ENCODE measurements around the gene SRRM4.
"Not testable (repeated sequence)": the region's sequence is repeated elsewhere in the genome, so short reads cannot be mapped to it uniquely, and the experiment has no call there.

The SRRM4 gene

DNA sequence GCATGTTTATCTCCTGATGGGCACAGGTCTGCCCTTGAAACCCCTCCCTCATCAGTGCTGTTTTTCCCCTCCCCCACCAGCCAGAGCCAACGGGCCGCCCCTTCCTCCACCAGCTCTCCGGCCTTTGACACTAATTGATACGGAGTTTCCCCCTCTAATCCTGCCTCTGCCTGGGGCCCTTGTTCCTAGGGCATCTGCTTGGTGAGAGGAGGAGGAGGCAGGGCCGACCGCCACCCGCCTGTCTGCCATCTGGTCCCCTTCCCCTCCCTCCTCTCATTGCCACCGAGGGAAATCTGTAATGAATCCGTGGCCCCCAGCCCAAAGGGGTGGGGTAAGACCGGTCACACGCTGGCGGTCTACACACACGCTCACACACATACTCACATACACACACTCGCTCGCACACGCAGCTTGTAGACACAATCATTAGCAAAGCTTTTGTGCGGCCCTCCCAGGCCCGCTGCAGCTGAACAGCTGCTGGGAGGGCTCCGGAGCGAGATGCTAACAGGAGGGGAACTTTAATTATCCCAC, 27.4 kb downstream of the SRRM4 start:
- DNase-seq (ENCODE audit: low read depth), result no peak

GRCh38 chr12:119011231-119011630, 29.9 kb downstream of the SRRM4 start:
- DNase-seq (ENCODE audit: low read depth), result no peak

- no peak for DNase-seq (ENCODE audit: low read depth)
Observed at GRCh38 chr12:119012179-119012578, 30.8 kb downstream of the SRRM4 start.

DNA sequence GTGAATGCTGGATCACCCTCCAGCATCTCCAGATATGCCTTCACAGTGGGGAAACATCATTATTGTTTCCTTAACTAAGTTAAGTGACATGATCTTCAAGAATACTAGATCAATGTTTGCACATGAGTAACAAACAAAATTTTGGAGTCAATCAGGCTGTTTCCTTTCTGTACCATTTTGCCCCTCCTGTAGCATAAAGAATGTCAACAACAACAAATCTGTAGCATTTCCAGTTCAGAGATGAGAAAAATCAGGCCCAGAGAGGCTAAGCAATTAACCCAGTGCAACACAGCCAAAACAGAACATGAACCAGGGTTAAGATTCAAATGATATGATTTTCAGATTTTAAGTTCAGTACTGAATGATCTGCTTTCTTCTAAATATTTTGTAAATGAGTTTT, 31.7 kb downstream of the SRRM4 start:
- DNase-seq (ENCODE audit: low read depth), result no peak

DNA sequence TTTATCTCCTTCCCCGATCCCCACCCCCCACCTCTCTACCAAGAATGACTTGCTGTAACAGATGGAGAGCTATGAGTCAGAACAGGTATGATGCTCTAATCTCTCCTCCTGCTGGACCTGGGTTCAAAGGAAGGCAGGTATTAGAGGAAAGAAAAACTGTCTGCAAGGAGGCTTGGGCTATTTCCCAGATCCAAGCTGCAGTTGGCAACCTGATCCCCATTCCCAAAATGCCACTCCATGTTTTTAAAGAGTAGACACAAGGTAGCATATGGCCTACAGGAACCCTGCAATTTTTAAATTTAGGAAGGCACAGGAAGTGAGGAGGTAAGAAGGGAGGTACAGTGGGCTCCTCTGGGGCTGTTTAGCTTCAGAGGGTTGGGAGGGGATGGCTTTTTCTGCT, 33.0 kb downstream of the SRRM4 start:
- DNase-seq (ENCODE audit: low read depth), result no peak

- DNase-seq (ENCODE audit: low read depth), result no peak
Observed at GRCh38 chr12:119016715-119017114, 35.4 kb downstream of the SRRM4 start.

DNA sequence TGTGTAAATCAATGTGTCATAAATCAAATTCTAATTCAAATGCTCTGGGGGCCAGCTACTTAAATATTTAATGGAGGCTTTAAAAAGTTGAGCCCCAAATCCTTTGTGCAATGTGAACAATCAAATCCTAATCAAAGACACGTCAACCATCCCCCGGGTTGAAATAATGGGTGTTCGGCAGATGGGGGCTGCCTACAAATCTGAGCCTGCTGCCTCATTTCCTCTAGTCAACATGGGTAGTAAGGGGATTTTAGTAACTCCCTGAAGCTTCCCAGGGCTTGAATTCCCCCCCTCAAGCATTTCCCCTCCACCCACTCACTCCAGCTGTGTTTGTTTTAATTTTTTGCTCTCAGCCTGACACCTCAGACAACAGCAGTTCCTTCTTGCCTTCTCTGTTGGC, 37.8 kb downstream of the SRRM4 start:
- no peak for DNase-seq (ENCODE audit: low read depth)

GRCh38 chr12:119020406-119021360, 39.3 kb downstream of the SRRM4 start:
- no peak for DNase-seq (ENCODE audit: low read depth)

DNA sequence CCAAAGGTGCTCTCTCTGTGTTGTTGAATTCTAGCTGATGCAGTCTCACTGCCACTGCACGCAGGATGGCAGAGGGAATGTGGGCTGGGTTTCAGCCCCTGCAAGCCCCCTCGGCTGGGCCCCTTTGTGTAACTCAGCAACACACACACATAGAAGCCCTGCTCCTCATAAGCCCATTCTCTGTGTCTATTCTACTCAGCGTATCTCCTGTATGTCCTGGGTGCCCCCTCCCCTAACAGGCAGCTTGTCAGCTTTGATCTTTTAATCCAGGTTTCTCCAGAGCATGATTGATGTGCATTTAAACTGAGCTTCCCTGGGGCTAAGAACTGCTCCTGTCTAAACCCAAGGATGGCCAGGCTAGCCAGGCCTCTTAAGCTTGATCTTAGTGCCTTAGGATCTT, 43.0 kb downstream of the SRRM4 start:
- no peak for DNase-seq (ENCODE audit: low read depth)

GRCh38 chr12:119025786-119026185, 44.4 kb downstream of the SRRM4 start:
- no peak for DNase-seq (ENCODE audit: low read depth)

DNA sequence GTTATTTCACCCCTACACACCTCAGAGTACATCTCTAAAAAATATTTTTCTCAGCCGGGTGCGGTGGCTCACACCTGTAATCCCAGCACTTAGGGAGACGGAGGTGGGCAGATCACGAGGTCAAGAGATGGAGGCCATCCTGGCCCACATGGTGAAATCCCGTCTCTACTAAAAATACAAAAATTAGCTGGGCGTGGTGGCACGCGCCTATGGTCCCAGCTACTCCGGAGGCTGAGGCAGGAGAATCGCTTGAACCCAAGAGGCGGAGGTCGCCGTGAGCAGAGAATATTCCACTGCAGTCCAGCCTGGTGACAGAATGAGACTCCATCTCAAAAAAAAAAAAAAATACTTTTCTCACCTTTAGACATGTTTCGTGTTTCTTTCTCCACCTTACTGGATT, 52.0 kb downstream of the SRRM4 start:
- not testable (repeated sequence) for DNase-seq (ENCODE audit: low read depth)

GRCh38 chr12:119036878-119037825, 55.8 kb downstream of the SRRM4 start:
- no peak for DNase-seq (ENCODE audit: low read depth)

GRCh38 chr12:119044094-119044493, 62.8 kb downstream of the SRRM4 start:
- DNase-seq (ENCODE audit: low read depth), result no peak

DNA sequence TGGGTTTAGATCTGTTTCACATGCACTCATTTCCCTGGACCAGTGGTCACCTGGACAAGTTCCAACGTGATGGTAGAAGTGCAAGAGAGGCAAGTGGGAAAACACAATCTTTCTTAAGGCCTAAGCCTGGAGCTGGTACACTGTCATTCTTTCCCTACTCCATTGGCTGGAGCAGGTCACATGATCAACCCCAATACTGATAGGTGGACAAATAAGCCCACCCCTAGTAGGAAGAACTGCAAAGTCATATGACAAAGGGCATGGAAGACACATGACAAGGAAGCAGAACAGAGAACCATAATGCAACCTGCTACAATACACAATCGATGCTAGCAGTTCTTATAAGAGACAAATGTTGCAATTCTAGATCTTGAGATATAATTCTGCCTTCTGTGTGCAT, 66.3 kb downstream of the SRRM4 start:
- DNase-seq (ENCODE audit: low read depth), result no peak

- DNase-seq (ENCODE audit: low read depth), result no peak
Observed at GRCh38 chr12:119050663-119051062, 69.3 kb downstream of the SRRM4 start.

DNA sequence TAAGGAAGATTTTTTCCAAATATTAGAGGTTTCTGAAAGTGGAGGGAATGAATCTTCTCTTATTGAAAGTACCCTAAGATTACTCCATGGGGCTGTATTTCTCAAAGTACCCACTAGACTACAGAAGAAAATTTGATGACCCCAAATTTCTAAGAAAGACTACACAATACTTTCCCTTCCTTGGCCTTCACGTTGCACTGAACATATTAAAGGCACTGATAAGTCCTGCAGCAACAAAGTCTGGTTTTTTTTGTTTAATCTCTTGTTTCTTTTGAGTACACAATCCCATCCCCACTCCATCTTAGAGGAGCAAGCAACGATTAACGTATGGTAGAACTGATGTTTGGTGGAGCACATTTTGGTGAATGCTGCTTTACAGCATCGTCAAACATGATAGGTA, 70.1 kb downstream of the SRRM4 start:
- no peak for DNase-seq (ENCODE audit: low read depth)

- DNase-seq (ENCODE audit: low read depth), result no peak
Observed at GRCh38 chr12:119052001-119052400, 70.7 kb downstream of the SRRM4 start.

DNA sequence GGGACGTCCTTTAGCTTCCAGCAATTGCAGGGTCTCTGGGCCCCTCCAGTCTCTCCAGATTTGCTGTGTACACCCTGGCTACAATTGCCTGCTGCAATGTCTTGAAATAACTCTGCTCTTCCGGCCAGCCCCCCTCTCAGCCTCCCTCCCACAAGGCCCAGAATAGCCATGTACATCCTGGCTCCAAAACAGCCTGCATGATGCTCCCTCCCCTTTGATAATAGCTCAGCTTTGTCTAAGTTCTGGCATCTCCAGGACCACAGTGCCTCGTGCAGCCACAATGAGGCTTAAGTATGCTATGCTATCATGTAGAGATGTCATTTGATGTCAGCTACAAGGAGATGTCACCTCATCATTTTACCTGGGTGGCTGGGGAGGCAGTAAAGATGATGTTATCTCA, 74.6 kb downstream of the SRRM4 start:
- DNase-seq (ENCODE audit: low read depth), result no peak

DNA sequence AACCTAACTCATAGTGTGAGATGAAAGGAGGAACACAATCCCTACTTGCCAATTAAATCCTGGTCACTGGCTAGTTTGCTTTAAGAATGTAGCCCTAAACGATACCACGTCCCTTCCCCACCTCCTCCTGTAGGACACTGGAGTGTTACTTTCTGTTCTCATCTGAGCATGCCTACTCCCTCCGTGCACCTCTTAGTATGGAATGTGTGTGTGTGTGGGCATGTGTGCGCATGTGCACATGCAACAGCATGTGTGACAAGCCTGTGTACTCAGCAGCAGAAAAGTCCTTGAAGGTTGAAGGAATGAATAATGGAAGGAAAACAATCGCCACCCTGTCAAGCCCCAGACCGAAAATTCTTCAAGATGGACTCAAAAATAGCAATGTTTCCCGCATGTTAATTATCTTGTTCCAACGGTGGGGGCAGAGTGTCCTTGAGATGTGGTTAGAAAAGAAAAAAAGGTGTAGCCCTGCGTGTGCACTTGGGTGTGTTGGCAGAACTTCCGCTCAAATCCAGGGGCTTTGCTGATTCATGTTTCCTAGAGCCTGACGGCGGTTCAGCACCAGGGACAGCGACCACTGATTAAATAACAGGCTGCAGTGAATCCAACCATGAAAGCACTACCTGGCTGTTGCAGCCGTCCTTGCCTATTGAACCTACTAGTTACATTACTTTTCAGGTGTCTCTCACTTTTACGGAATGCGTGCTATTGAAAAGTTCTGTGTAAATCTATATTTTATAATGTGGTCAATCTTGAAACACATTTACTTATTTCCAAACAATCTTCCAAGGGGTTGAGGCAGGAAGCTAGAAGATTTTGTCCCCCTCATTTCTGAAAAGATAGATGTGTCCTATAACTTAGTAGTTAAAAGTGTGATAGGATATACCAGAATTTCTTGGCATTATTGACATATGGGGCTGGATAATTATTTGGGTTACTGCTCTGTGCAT, 79.8 kb downstream of the SRRM4 start:
- no peak for DNase-seq (ENCODE audit: low read depth)

DNA sequence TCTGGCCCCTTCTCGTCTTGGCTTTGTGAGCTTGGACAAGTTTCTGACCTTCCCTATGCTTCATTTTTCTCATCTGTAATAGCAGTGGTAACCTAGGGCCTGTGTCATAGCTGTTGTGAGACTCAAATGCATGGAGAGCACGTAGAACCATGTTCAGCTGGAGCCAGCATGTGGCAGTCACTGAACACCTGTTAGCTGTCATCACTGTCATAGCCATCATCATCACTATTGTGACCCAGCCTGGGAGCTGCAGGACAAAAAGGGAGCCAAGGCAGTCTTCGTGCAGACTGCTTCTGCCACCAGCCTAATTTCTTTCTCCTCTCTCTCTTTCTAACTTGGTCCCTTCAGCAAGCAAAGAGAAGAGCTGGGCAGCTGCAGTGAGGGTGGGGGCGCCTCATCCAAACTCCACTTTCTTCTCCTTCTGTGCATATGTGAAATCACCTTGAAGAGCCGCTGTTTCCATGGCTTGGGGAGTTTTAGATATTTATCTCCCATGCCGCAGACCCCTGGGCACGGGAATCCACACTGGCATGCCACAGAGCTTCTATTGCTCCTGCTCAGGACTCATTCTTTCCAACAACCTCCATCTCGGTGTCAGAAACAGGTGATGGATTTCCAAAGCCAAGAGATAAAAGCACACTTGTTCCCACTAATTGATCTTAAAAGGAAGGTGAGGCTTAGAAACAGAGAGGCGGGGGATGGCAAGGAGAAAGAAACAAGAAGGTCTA, 87.0 kb downstream of the SRRM4 start:
- no peak for DNase-seq (ENCODE audit: low read depth)

DNA sequence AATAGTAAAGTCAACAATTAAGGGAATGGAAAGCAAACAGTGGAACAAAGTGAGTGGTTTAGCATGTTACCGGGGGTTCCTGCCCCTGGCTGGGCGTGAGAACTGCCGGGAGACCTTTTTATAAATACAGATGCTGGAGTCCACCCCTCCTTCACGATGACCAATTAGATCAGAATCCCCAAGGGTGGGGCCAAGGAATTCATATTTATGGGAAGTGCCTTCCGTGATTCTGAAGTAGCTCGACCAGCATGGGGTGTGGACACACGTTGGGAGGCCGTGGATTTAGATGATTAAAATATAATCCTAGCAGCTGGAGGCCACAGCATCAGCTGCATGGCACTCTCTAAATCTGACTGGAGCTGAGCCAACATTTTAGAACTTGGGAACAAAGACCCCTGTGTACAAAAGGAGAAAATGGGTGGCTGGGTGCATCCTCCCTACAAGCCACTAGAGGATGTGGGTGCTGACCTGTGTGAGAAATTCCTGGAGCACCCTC, 87.9 kb downstream of the SRRM4 start:
- no peak for DNase-seq (ENCODE audit: low read depth)

All from activated T-helper 1 cell treated with Interleukin-2 at 50 U/mL for 16 hours (primary cell).